ENCODE results near the gene GRIK3.

The GRIK3 gene

DNA sequence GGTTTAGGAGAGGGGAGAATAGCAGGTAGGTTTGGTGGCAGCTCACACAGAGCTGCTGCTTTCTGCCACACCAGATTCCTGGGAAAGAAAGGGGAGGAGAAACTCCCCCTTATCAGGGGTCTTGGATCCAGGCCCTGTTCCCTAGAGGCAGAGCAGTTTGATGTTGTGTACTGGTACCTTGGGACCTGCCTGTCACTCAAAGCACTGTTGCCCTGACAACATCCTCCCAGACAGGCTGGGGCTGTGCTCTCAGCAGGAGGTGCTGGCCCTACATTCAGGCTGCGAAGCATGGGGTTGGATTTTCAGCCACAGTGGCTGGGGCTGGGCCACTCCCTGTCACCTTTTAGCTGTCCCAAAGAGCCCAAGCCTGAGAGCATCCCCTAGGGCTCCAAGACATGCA, 188.0 kb downstream of the GRIK3 start:
- peak; percentile 56 for DNase-seq

DNA sequence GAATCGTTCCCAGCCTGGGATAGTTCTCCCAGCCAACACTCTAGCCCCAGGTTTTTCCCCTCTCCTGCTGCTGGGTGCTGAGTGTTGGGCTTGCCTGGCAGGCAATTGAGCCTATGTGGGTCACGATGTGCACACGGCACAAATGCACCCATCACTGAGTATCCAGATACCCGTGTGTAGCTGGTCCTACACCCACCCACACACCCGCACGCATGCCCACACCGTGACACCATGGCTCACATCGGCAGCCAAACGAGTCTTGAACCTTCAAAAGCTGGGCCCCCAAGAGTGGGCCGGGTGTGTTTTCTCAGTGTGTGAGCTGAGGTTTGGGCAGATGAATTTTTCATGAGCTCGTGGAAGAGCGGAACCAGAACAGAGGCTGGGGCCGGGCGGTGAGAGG, 188.5 kb downstream of the GRIK3 start:
- no peak for DNase-seq

DNA sequence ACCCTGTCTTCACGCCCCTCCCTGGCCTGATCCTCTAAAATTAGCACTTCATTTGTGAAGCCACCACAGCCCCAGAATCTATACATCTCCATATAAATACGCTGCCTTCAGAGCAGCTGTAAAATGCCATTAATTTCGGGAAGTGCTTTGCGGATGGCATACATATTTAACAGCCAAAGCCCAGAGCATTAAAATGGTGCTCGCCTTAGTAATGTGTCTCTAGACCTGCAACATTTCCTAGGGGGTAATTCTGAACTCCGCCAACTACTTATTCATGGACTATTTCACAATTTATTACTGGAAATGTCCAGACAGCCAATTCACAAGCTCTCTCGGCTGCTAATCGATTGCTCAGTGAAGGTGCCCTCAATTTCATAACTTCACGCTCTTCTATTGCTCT, 189.4 kb downstream of the GRIK3 start:
- no peak for DNase-seq

DNA sequence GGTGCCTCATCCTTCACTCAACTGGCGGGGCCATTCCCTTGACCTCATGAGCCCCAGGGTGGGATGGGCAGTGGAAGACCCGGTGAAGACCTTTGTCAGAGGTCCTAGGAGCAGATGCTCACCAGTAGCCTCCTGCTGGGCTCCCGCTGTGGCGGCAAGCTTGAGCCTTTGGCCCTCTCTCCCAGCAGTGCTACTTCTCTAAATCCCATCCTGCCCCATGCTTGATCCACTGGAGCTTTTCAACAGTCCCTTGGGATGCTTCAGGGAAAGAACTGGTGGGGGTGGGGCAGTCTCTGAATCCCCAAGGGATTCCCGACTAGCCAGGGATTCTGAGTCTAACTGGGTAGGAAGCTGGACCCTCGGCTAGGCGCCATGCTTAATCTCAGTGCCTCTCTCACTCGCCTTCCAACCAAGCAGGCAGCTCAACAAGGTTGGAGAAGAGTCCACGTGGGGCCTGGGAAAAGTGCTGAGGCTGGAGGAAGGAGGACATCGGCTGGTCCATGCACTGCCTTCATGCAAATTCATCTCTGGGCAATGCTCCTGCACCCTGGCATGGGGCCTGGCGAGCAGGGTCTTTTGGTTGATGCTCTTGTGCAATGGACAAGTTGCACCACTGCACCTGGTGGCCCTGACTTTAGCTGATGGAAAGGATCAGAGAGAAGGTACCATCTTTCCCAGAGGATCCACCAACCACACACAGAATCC, 190.3 kb downstream of the GRIK3 start:
- DNase-seq: no peak

DNA sequence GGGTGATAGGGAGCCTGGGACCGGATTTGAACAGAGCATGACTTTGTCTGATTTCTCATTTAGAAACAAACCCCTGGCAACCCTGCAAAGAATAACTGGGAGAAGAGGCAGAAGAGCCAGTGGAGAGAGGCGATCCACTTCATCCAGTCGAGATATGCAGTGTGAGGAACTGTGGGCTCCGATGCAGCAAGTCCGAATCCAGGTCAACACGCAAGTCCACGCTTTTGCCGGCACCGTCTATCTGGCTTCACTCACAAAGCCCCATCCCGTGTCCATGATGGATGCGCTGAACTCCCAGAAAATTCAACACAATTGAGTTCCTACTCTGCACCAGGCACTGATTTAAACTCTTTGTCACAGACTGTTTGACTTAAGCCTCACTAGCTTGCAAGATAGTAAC, 191.3 kb downstream of the GRIK3 start:
- no peak for DNase-seq

DNA sequence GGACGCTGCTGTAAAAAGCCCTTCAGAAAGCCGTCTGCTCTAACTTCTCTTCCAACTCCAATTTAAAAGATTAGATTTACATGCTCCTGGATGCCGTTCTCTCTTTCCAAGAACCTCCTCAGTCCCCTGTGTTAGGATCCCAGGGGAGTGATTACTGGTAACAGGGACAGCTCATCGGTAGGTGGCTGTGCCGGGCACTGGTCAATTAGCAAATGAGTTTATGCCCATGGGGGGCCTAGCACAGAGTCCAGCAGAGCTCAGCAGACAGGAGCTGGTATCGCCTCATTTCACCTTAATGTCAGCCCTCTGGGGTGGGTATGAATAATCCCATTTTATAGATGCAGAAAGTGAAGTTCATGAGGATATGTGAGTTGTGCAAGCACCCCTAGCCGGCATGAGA, 191.9 kb downstream of the GRIK3 start:
- no peak for DNase-seq

DNA sequence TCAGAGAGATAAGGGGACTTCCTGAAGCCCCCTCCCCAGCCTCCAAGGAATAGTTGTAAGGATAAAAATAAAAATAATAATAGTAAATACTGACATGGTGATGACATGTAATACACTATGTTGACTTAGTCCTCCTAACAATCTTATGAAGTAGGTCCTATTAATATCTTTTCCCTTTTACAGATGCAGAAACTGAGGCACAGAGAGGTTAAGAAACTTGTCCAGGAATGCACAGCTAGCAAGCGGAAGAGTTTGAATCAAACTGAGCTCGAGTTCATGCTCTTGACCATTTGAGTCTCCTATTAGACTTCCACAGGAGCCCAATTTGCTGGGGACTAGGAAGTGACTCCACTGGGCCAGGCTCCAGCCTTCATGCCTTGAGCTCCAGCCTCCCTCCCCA, 194.8 kb downstream of the GRIK3 start:
- no peak for DNase-seq

DNA sequence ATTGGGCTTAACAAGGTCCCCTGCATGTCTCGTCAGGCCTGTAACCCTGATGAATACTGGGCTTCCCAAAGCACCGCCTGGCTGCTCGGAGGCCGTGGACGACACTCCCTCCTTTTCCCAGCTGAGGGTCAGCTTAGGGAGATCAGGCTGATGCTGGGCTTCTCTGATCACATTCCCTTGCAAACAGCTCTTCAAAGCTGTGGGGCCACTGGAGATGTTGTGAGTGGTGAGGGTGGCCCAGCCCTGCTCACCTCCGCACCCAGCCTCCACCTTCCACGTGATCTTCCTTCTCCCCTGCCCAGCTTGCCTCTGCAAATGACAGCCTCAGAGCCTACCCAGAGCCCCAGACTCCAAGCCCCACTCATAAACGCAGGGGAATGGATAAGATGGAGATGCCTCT, 195.4 kb downstream of the GRIK3 start:
- DNase-seq: no peak

DNA sequence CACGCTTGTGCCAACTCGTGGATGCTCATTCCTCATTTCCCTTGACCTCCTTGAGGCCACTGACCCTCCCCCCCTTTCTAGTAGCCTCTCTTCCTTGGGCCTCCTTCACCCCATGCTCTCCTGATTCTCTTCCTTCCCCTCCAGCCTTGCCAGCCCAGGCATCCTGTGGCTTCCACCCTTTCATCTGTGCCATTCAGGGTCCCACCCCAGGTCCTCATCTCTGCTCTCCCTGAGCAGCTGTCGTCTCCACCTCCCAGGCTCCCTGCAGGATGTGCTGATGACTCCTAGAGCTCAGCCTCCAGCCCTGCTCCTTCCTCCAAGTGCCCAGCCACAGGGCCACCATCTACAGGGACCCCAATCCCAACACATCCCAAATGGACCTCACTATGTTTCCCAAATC, 197.4 kb downstream of the GRIK3 start:
- DNase-seq: no peak

DNA sequence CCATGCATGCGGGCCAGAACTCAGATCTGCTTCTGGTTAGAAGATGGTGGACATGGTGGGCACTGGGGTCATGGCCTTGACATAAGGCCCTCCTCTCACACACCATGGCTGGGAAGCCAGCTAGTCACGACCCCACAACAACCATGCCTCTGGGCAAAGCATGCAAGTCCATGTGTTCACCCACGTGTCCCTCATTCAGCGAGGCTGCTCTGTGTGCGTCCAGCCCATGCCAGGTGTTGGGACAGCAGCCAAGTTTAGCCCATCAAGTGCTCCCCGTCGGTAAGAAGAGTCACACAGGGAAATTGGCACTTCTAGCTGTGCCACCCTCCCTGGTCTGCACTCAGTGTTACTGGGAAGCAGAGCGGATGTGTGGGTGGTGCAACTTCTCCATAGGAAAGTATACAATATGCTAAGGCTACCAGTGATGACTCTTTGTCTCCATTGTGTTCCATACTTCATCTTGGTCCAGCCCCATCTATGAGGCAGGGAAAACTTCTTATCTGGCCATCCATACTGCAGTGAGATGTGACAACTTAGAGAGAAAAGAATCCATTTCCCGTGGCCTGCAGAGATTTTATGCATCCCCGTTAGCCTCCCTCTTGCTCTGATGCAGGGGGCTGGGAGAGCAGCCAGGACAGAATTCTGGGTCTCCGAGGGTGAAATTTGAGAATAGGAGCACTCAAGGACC, 198.0 kb downstream of the GRIK3 start:
- DNase-seq: no peak

DNA sequence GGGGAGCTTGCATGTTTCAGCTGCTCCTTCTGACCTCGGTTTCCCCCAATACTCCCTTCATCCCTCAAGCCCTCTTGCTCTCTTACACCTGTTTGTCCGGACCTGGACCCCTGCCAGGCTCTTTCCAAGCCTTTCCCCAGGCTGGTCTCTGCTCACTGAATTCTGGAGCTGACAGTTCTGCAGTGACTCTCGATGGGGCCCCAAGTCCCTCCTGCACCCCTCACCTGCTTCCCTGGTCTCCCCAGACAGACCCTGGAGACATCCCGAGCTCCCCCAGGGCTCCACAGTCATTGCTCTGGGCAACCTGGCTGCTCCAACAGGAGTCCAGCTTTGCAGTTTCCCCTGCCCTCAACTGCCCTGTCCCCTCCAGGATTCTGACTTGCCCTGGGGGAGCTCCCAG, 198.6 kb downstream of the GRIK3 start:
- DNase-seq: no peak

DNA sequence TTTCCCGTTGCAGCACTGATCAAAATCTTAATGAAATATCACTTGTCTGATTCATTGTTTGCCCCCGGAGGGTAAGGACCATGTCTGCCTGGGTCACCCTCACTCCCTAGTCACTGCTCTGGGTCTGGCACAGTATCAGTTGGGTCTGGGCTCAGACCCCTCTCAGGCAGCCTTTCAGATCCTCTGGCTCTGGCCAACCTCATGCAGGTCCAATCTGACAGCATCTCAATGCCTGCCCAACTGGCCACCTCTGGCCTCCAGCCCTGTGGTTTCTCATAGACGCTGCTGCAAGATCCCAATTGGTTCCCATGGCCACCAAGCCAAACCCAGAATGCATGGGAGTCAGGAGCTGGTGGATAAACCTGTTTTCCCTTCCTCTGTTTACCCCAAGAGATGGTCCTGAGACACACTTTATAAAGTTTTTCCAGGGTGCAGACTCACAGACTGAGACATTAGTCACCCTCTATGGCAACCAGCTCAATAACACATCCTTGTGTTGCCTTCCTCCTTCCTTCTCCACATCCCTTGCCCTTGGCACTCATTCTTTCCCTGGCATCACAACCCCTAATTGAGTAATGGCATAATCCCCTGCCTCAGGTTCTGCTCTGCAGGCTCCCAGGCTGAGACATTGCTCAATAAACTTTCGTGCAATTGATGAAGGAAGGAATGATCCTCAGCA, 199.2 kb downstream of the GRIK3 start:
- DNase-seq: no peak

DNA sequence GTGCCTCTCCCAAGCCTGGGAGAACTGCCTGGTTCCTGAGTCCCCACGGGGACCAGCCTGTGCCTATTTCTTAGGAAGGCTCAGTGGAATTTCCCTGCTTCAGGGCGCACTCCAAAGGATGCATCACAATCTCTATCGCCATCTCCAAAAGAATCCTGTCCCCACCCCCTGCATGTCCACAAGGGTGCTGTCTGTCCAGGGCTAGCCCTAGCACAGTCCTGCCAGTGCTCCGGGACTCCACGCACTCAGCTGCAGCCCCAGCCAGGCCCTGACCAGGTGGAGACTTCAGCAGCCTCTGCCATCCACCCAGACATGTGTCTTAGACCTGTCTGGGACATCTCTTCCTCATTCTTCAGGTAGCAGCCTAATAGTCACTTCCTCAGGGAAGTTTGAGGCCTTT, 199.7 kb downstream of the GRIK3 start:
- DNase-seq: no peak

DNA sequence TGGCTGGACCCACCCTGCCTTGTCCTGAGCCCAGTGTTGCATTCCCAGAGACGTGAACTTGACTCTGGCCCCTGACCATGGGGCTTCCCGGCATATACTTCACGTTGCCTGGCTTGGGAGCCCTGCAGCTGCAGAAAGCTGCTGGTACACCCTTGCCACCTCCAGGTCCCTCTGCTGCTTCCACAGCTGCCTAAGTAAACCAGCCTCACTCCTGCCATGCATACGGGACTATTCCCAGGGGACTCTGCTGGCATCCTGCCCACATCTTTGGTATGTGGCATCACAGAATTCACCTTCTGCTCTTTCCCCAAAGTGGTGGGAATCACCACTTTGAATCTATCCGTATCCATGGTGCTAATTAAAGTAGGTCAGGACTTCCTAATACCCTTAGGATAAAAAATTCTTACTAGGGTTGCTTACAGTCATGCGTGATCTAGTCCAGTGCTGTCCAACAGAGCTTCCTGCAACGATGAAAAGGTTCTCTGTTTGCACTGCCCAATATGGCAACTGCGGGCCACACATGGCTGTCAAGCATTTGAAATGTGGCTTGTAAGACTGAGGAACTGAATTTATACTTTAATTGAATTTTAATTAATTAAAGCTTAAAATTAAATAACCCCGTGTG, 203.0 kb downstream of the GRIK3 start:
- peak; percentile 77 for DNase-seq

DNA sequence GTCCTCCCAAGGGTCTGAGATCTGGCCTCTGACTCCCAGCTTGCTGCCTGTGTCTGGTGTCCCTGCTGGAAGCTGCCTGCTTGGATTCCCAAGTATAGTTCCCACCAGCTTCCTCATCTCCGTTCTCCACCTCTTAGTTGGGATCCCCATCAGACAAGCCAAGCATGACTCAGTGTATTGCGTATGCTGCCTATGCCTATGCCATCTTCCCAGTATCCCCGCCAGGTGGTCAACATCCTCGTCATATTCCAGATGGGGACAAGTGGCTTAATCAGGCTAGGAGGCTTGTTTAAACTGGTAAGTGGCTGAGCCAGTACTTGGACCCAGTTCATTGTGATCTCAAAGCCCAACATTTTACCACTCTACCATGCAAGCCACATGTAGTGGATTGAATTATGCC, 204.4 kb downstream of the GRIK3 start:
- no peak for DNase-seq

DNA sequence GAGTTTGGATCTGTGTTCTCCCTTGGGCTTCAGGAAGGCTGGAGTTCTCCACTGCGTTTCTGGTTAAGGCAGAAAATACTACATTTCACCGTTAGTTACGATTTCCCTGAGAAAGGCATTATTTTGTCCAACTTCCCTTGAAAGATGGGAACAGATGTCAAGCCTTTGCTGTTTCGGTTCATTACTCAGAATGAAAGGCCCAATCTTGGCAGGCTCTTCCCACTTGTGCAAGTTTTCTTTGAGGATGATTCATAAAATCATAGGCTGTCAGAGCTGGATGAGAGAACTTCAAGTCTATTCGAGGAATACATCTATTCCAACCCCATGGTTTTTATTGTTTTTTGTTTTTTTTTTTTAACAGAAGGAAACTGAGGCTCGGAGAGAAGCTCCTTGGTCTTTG, 205.2 kb downstream of the GRIK3 start:
- no peak for DNase-seq

DNA sequence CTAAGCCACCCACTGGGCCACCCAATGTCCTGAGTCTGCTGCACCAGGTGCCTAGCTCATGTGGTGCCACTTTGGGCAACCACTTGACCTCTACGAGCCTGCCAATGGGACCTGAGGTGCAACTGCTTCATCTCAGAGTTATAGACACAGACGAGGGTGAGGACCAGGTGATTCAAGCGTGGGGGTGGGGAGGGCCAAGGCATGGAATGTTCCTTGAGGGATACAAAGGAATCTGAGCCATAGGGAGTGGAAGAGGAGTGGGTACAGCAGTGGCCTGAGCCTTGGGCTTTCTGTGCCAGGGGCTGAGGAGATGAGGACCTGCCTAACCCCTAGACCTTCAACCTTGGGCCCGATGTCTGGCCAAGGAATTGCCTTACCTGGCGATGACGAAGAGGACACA, 209.1 kb downstream of the GRIK3 start:
- no peak for DNase-seq

DNA sequence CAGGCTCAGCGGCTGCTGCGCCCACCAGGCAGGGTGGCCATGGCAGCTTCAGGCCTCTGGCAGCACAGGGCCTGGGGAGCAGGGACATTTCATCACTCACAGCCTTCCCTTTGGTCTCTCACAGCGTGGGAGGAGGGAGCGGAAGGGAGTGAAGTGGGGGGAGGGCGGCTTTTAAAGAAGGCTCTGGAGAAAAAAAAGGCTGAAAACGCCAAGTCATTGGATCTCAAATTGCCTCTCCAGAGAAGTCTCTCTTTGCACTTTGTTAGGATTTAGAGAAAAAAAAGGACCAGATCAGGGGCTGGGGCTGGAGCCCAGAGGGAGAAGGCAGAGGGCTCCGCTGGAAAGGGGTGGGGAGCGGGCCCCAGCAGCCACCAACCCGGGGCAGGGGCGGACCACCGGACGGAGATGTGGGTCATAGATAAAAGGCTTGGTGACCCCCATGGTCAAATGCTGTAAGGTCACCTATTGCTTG, 209.9 kb downstream of the GRIK3 start:
- no peak for DNase-seq

DNA sequence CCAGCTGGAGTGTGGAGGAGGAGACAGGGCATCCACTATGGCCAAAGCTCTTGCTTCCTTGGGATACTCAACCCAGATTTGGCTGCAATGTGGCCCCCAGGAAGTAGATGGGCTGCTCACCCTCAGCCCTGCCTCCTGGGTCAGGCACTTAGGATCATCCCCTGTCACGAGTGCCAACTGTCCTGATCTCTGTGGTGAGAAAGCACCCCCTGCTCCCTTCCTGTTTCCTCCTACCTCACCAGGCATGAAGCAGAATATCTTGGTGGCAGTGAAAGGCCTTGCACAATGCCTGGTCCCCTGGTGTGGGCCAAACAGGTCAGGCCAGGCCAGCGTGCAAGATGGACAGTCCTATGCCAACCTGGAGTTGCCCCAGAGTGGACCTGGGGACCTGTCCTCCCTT, 211.7 kb downstream of the GRIK3 start:
- DNase-seq: no peak

DNA sequence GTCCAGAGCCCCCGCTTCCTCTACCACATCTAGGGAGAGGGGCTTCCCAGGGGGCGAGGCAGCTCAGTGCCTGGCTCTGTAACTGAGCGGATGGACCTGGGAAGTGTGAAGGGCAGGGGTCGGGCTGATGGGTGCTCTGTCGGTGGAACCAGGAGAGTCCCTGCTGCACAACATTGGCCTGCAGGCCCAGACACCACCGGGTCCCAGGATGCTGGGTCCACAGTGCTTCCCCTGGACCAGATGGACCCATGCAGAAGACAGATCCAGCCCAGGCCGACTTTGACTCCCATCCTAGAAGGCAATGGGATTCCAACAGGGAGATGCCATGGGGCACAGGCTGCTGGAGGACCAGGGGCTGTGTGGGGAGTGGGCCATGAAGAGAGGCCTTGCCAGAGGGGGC, 212.9 kb downstream of the GRIK3 start:
- no peak for DNase-seq

DNA sequence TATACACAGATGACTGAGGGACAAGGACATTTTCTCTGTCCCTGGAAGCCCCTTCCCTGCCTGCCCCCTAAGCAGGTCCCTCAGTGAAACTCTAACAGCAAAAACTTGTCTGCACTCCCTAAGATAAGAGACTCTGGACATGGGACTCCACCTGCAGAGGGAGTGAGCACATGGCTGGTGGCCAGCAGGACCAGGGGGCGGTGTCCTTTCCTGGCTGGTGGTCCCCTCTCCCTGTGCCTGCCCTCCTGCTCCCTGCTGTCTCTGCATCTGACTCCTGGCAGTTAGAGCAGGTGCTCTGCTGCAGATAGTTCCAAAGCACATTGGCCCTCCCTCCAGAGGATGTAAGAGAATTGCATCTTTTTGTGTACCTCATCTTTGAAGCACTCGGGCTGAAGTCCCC, 215.5 kb downstream of the GRIK3 start:
- no peak for DNase-seq

DNA sequence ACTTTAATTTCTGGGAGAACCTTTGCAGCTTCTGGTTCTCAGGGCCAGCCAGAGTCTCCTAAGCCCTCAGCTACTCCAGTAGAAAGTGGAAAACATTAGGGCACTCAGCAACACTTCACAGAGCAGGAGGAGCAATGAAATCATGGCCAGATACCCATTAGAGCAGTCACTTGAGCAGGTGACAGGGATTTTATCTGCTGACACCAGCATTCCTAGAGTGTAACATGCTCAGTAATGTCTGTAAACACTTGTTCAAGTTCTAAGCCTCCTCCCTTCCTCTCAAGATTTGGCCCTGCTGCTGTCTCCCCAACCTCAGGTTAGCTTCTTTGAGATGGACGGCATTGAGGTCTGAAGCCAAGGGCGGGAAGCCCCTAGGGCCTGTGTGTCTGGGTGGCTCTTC, 218.0 kb downstream of the GRIK3 start:
- DNase-seq: no peak

DNA sequence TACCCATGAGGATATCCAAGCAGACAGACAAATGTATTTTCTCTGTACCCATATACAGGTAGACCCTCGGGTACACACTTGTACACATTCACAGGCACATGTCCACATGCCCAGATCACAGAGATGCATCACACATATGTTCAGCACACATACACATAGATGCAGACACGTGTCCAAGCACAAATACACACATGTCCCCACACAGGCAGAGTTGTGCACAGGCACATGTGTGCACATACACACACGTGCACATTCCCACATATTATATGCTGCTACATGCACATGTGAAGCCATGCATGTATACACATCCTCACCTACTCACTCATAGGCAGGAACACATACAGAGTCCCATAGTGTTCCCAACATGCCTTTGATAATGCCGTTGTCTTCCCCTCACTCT, 219.5 kb downstream of the GRIK3 start:
- no peak for DNase-seq

DNA sequence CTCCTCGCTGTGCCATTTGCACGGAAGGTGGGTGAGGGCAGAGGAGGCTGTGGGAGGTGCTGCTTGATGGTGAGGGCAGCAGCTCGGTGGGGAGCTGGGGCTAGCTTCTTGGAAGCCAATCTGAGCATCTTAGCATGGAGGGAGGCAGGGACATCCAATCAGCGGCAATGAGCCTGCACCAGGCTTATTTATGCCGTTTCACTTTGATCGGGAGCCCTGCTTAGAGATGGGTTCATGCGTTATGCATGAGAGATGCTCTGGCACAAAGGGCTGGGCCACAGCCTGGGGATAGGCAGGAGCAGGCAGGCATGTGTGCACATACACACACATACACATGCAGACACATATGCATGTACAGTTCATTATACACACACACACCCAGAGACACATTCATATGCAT, 220.2 kb downstream of the GRIK3 start:
- no peak for DNase-seq

All from NCI-H1694 treated with DMSO at 0.1 percent for 48 hours (cell line).